Fibroblast of lung (primary cell): ENCODE data around the gene MOV10. TPM values are rescaled to one million over a fixed set of nuclear protein-coding genes. Genes with fewer than 3 reads are reported as not detected.

Experiments
- DNase-seq, 2 donors: peaks; one replicate each; pipeline versions ENCODE4 v3.0.0 to v3.0.0-alpha.2; 2010; ENCODE audit warnings: low read depth in 2 of 2
- H2AFZ ChIP-seq: 2 replicates; pipeline ENCODE4 v1.5.1; 2012; ENCODE audit warnings: low read length, control low read depth, inconsistent platforms
- H3K27ac ChIP-seq: 2 replicates; pipeline ENCODE4 v1.5.1; 2011; ENCODE audit warnings: low read length, control low read depth; ENCODE audit not compliant: insufficient read depth
- H3K27me3 ChIP-seq: 2 replicates; pipeline ENCODE4 v1.5.1; 2011; ENCODE audit warnings: mild to moderate bottlenecking, low read length; ENCODE audit not compliant: control insufficient read depth, insufficient read depth
- H3K36me3 ChIP-seq: 2 replicates; pipeline ENCODE4 v1.5.1; 2011; ENCODE audit warnings: low read length; ENCODE audit not compliant: control insufficient read depth, insufficient read depth
- H3K4me1 ChIP-seq: 2 replicates; pipeline ENCODE4 v1.5.1; 2011; ENCODE audit warnings: low read length; ENCODE audit not compliant: control insufficient read depth, insufficient read depth; ENCODE audit errors: extremely low read depth
- H3K4me2 ChIP-seq: 2 replicates; pipeline ENCODE4 v1.5.1; 2011; ENCODE audit warnings: low read length, control low read depth; ENCODE audit not compliant: insufficient read depth; ENCODE audit errors: extremely low read depth
- H3K4me3 ChIP-seq, 4 experiments: fragments of 200-600 bp in 1 of 4; sonication (generic) in 1 of 4; replicated peaks in 1 of 4; 2 replicates each; pipeline ENCODE4 v1.5.1; 2011 to 2016; ENCODE audit warnings: low read length in 4 of 4, low read depth in 3 of 4, mild to moderate bottlenecking in 3 of 4, control low read depth in 2 of 4, inconsistent platforms in 1 of 4, mixed read lengths in 1 of 4; ENCODE audit not compliant: insufficient read depth in 1 of 4; ENCODE audit errors: control extremely low read depth in 1 of 4
- H3K79me2 ChIP-seq: 2 replicates; pipeline ENCODE4 v1.5.1; 2012; ENCODE audit warnings: mild to moderate bottlenecking, low read length, inconsistent platforms; ENCODE audit not compliant: control insufficient read depth, insufficient read depth
- H3K9ac ChIP-seq: 2 replicates; pipeline ENCODE4 v1.5.1; 2011; ENCODE audit warnings: mild to moderate bottlenecking, low read length, control low read depth; ENCODE audit not compliant: insufficient read depth
- H3K9me3 ChIP-seq: 2 replicates; pipeline ENCODE4 v1.5.1; 2012; ENCODE audit warnings: low read depth, low read length; ENCODE audit not compliant: control insufficient read depth, insufficient read depth
- H4K20me1 ChIP-seq: 2 replicates; pipeline ENCODE4 v1.5.1; 2011; ENCODE audit warnings: low read length; ENCODE audit not compliant: control insufficient read depth, insufficient read depth; ENCODE audit errors: extremely low read depth
- EZH2 ChIP-seq: IDR thresholded peaks from 2 replicates; pipeline ENCODE4 v1.5.1; 2012; ENCODE audit warnings: low read length, control low read depth, mild to moderate bottlenecking; ENCODE audit errors: missing control alignments
- polyA plus RNA-seq, 2 donors: library from polyadenylated mRNA; depleted of rRNA in 1 of 2; stranded (reverse) in 1 of 2; unstranded in 1 of 2; fragments of >200 nt; gene quantifications; 2 replicates each; pipeline ENCODE4 v1.2.1, GENCODE V29; 2011 to 2012; ENCODE audit warnings: missing spikeins in 1 of 2
- total RNA-seq: library from RNA; depleted of rRNA; stranded (reverse); fragments of >200 nt; gene quantifications from 2 replicates; pipeline ENCODE4 v1.2.1, GENCODE V29; 2014
- TF ChIP-seq, protein P1 (sequence below), 2 donors: IDR thresholded peaks in 1 of 2; conservative IDR thresholded peaks in 1 of 2; 1 replicate in 1 of 2; 2 replicates in 1 of 2; pipeline ENCODE4 v1.5.1; 2011 to 2012; ENCODE audit warnings: low read length in 2 of 2, control low read depth in 1 of 2, inconsistent platforms in 1 of 2, low read depth in 1 of 2, mild to moderate bottlenecking in 1 of 2

The MOV10 gene
- total and polyA plus RNA-seq, 2 donors (not counting 1 experiment from before 2014, with no cell fraction given), result 39.6 to 42.9 TPM

DNA sequence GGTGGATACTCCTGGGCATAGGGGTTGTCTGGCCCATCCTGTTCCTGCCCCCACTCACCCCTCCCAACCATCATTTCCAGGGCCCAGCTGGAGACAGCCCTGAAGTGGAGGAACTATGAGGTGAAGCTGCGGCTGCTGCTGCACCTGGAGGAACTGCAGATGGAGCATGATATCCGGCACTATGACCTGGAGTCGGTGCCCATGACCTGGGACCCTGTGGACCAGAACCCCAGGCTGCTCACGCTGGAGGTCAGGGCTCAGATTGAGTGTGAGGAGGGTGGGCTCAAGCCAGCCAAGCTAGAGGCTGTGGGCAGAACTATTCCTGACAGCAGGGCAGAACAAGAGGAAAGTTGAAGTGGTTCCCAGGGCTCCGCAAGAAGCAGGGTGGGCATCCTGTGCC lies 18.2 kb downstream of the MOV10 start:
- TF ChIP-seq EZH2, result no peak
- TF ChIP-seq, protein P1, sequence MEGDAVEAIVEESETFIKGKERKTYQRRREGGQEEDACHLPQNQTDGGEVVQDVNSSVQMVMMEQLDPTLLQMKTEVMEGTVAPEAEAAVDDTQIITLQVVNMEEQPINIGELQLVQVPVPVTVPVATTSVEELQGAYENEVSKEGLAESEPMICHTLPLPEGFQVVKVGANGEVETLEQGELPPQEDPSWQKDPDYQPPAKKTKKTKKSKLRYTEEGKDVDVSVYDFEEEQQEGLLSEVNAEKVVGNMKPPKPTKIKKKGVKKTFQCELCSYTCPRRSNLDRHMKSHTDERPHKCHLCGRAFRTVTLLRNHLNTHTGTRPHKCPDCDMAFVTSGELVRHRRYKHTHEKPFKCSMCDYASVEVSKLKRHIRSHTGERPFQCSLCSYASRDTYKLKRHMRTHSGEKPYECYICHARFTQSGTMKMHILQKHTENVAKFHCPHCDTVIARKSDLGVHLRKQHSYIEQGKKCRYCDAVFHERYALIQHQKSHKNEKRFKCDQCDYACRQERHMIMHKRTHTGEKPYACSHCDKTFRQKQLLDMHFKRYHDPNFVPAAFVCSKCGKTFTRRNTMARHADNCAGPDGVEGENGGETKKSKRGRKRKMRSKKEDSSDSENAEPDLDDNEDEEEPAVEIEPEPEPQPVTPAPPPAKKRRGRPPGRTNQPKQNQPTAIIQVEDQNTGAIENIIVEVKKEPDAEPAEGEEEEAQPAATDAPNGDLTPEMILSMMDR (conservative IDR thresholded peaks at IDR 0.05 in 1 of 2, IDR thresholded peaks at IDR 0.05 in 1 of 2; ENCODE audit: low read depth in 1 of 2, low read length in 2 of 2), result no peak
- no peak overlapping the region for H3K27ac ChIP-seq
- no peak overlapping the region for H2AFZ ChIP-seq
- no peaks in the 10 kb centered on the region for H3K79me2 ChIP-seq
- no peak overlapping the region for H3K9ac ChIP-seq
- peaks cover 20% of the 10 kb centered on the region for H3K36me3 ChIP-seq
- no peaks in the 10 kb centered on the region for H4K20me1 ChIP-seq
- H3K9me3 ChIP-seq, result no peaks in the 10 kb centered on the region
- H3K4me3 ChIP-seq, result no peak overlapping the region
- no peaks in the 10 kb centered on the region for H3K27me3 ChIP-seq
- DNase-seq, result no peak
- no peaks in the 10 kb centered on the region for H3K4me1 ChIP-seq
- no peak overlapping the region for H3K4me2 ChIP-seq

DNA sequence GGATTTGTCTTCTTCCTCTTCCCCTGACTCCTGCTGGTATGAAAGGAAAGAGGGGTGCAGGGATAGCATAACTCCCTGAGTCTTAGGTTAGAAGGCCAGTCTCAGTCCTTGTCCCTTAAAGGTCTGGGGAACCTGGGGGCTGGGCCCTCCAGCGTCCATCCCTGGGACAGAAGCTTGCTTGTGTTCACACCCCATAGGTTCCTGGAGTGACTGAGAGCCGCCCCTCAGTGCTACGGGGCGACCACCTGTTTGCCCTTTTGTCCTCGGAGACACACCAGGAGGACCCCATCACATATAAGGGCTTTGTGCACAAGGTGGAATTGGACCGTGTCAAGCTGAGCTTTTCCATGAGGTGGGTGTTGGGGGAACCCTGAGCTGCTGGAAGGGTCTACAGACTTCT lies 19.4 kb downstream of the MOV10 start:
- DNase-seq, result no peak
- Histone ChIP-seq H3K79me2 (no peaks in the 10 kb centered on the region), H3K27ac (no peak overlapping the region), H3K4me3 (no peak overlapping the region), H2AFZ (no peak overlapping the region), H3K9ac (no peak overlapping the region), H3K4me1 (no peaks in the 10 kb centered on the region), H3K9me3 (no peaks in the 10 kb centered on the region), H4K20me1 (no peaks in the 10 kb centered on the region), H3K27me3 (no peaks in the 10 kb centered on the region), H3K4me2 (no peak overlapping the region), H3K36me3 (peaks cover 26% of the 10 kb centered on the region)
- TF ChIP-seq, protein P1 (conservative IDR thresholded peaks at IDR 0.05 in 1 of 2, IDR thresholded peaks at IDR 0.05 in 1 of 2; ENCODE audit: low read depth in 1 of 2, low read length in 2 of 2), result no peak
- no peak for TF ChIP-seq EZH2

DNA sequence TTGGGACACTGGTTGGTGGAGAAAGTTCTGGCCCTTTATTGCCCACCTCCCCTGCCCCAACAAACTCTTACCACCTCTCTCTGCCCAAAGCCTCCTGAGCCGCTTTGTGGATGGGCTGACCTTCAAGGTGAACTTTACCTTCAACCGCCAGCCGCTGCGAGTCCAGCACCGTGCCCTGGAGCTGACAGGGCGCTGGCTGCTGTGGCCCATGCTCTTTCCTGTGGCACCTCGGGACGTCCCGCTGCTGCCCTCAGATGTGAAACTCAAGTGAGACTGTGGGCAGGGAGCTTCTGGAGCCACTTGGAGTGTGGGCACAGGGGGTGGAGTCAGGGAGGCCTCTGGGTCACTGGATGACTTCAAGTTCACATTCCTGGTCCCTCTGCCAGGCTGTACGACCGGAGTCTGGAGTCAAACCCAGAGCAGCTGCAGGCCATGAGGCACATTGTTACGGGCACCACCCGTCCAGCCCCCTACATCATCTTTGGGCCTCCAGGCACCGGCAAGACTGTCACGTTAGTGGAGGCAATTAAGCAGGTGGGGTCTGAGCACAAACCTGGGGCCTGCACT lies 20.0 kb downstream of the MOV10 start:
- no peaks in the 10 kb centered on the region for H3K4me1 ChIP-seq
- no peaks in the 10 kb centered on the region for H3K9me3 ChIP-seq
- H2AFZ ChIP-seq, result no peak overlapping the region
- no peaks in the 10 kb centered on the region for H3K27me3 ChIP-seq
- H3K36me3 ChIP-seq, result peaks cover 28% of the 10 kb centered on the region
- H3K4me2 ChIP-seq, result no peak overlapping the region
- H3K27ac ChIP-seq, result no peak overlapping the region
- no peaks in the 10 kb centered on the region for H4K20me1 ChIP-seq
- TF ChIP-seq EZH2, result no peak
- TF ChIP-seq, protein P1 (conservative IDR thresholded peaks at IDR 0.05 in 1 of 2, IDR thresholded peaks at IDR 0.05 in 1 of 2; ENCODE audit: low read depth in 1 of 2, low read length in 2 of 2), result no peak
- no peak overlapping the region for H3K4me3 ChIP-seq
- no peak overlapping the region for H3K9ac ChIP-seq
- DNase-seq, result no peak
- H3K79me2 ChIP-seq, result no peaks in the 10 kb centered on the region
